ENCODE data around the gene CHRDL2. TPM values are rescaled to one million over a fixed set of nuclear protein-coding genes. Genes with fewer than 3 reads are reported as not detected.

CHRDL2 gene
- total RNA-seq, 1 donor from 2014 or later = not detected

- intact Hi-C loops (cut with micrococcal nuclease) = no loop called here
These were observed 43.8 kb downstream of the CHRDL2 start for GRCh38 chr11:74687237-74688023.

- intact Hi-C loops (cut with micrococcal nuclease) = no loop called here
These were observed 44.4 kb downstream of the CHRDL2 start for GRCh38 chr11:74686792-74687191.

- intact Hi-C loops (cut with micrococcal nuclease) = no loop called here
These were observed 45.3 kb downstream of the CHRDL2 start for GRCh38 chr11:74685905-74686304.

GRCh38 chr11:74685338-74685737 is 45.9 kb downstream of the CHRDL2 start:
- intact Hi-C loops (cut with micrococcal nuclease) = no loop called here

- intact Hi-C loops (cut with micrococcal nuclease) = no loop called here
These were observed 46.6 kb downstream of the CHRDL2 start for GRCh38 chr11:74684661-74685060.

- intact Hi-C loops (cut with micrococcal nuclease) = no loop called here
These were observed 47.2 kb downstream of the CHRDL2 start for GRCh38 chr11:74683941-74684481.

- intact Hi-C loops (cut with micrococcal nuclease) = no loop called here
These were observed 47.9 kb downstream of the CHRDL2 start for GRCh38 chr11:74683279-74683871.

GRCh38 chr11:74682731-74683278 is 48.4 kb downstream of the CHRDL2 start:
- intact Hi-C loops (cut with micrococcal nuclease) = no loop called here

GRCh38 chr11:74681686-74682651 is 49.3 kb downstream of the CHRDL2 start:
- intact Hi-C loops (cut with micrococcal nuclease) = no loop called here

GRCh38 chr11:74680703-74681531 is 50.3 kb downstream of the CHRDL2 start:
- intact Hi-C loops (cut with micrococcal nuclease) = no loop called here

GRCh38 chr11:74680035-74680671 is 51.1 kb downstream of the CHRDL2 start:
- intact Hi-C loops (cut with micrococcal nuclease) = no loop called here

GRCh38 chr11:74679513-74679865 is 51.7 kb downstream of the CHRDL2 start:
- intact Hi-C loops (cut with micrococcal nuclease) = no loop called here

- intact Hi-C loops (cut with micrococcal nuclease) = no loop called here
These were observed 52.4 kb downstream of the CHRDL2 start for GRCh38 chr11:74678591-74679512.

- intact Hi-C loops (cut with micrococcal nuclease) = no loop called here
These were observed 53.2 kb downstream of the CHRDL2 start for GRCh38 chr11:74678041-74678440.

GRCh38 chr11:74677131-74677530 is 54.1 kb downstream of the CHRDL2 start:
- intact Hi-C loops (cut with micrococcal nuclease) = no loop called here

GRCh38 chr11:74676596-74676995 is 54.6 kb downstream of the CHRDL2 start:
- intact Hi-C loops (cut with micrococcal nuclease) = no loop called here

GRCh38 chr11:74675761-74676160 is 55.5 kb downstream of the CHRDL2 start:
- intact Hi-C loops (cut with micrococcal nuclease) = no loop called here

GRCh38 chr11:74673693-74674360 is 57.4 kb downstream of the CHRDL2 start:
- intact Hi-C loops (cut with micrococcal nuclease) = no loop called here

Data from T-helper 1 cell treated with Interleukin-12 subunit alpha and Interleukin-12 subunit beta and Interleukin-4 antibody, amounts not matched to agents 30 ng/mL and 1 ng/mL, for 36 hours (primary cell).